SK-N-SH treated with all-trans-retinoic acid at 6 μM for 48 hours (cell line): ENCODE measurements around the gene AMZ2.

Experiments used
- ATAC-seq: fragments of 200-7000 bp; cut with Tn5 transposase; 3 replicates; pipeline ENCODE4 v1.9.1; 2020; ENCODE audit warnings: mild to moderate bottlenecking, moderate library complexity
- ARNTL ChIP-seq: fragments of 450-650 bp; formaldehyde crosslinking; IDR thresholded peaks from 2 replicates; pipeline ENCODE4 v1.5.0; 2020; ENCODE audit warnings: low read depth, mild to moderate bottlenecking, moderate library complexity, borderline replicate concordance
- BACH2 ChIP-seq: fragments of 250-450 bp; sonication (Bioruptor Pico); IDR thresholded peaks from 2 replicates; pipeline ENCODE4 v1.9.0; 2021; ENCODE audit warnings: mild to moderate bottlenecking, borderline replicate concordance
- CSDC2 ChIP-seq: fragments of 250-450 bp; sonication (Bioruptor Pico); IDR thresholded peaks from 2 replicates; pipeline ENCODE4 v1.5.0; 2020; ENCODE audit warnings: mild to moderate bottlenecking, moderate library complexity
- ESRRG ChIP-seq: fragments of 250-450 bp; sonication (Bioruptor Pico); IDR thresholded peaks from 2 replicates; pipeline ENCODE4 v1.6.1; 2021; ENCODE audit warnings: mild to moderate bottlenecking
- GLIS3 ChIP-seq: fragments of 250-450 bp; sonication (Bioruptor Pico); IDR thresholded peaks from 2 replicates; pipeline ENCODE4 v1.5.0; 2020; ENCODE audit warnings: mild to moderate bottlenecking, moderate library complexity
- ISL1 ChIP-seq: fragments of 250-450 bp; sonication (Bioruptor Pico); IDR thresholded peaks from 2 replicates; pipeline ENCODE4 v2.1.2; 2022; ENCODE audit warnings: mild to moderate bottlenecking, moderate library complexity
- OSR1 ChIP-seq: fragments of 250-450 bp; sonication (Bioruptor Pico); IDR thresholded peaks from 2 replicates; pipeline ENCODE4 v1.8.0; 2022; ENCODE audit warnings: moderate library complexity, mild to moderate bottlenecking, inconsistent platforms
- PPARA ChIP-seq: fragments of 250-450 bp; sonication (Bioruptor Pico); IDR thresholded peaks from 2 replicates; pipeline ENCODE4 v1.5.0; 2020; ENCODE audit warnings: mild to moderate bottlenecking, borderline replicate concordance
- RARB ChIP-seq: fragments of 250-450 bp; sonication (Bioruptor Pico); IDR thresholded peaks from 2 replicates; pipeline ENCODE4 v1.8.0; 2021; ENCODE audit warnings: mild to moderate bottlenecking, moderate library complexity
- SNAI2 ChIP-seq: fragments of 250-450 bp; sonication (Bioruptor Pico); IDR thresholded peaks from 2 replicates; pipeline ENCODE4 v1.5.0; 2020; ENCODE audit warnings: mild to moderate bottlenecking, moderate library complexity
- TCF4 ChIP-seq: fragments of 250-450 bp; sonication (Bioruptor Pico); IDR thresholded peaks from 2 replicates; pipeline ENCODE4 v1.8.0; 2021; ENCODE audit warnings: mild to moderate bottlenecking, moderate library complexity, borderline replicate concordance
- ZC3H10 ChIP-seq: fragments of 250-450 bp; sonication (Bioruptor Pico); IDR thresholded peaks from 2 replicates; pipeline ENCODE4 v1.5.1; 2021; ENCODE audit warnings: mild to moderate bottlenecking, moderate library complexity
- ZFP3 ChIP-seq: fragments of 250-450 bp; sonication (Bioruptor Pico); IDR thresholded peaks from 2 replicates; pipeline ENCODE4 v1.5.0; 2020; ENCODE audit warnings: mild to moderate bottlenecking, moderate library complexity
- ZFP30 ChIP-seq: fragments of 450-650 bp; formaldehyde crosslinking; IDR thresholded peaks from 2 replicates; pipeline ENCODE4 v1.5.0; 2022; ENCODE audit warnings: mild to moderate bottlenecking, moderate library complexity
- ZNF565 ChIP-seq: fragments of 450-650 bp; formaldehyde crosslinking; conservative IDR thresholded peaks from 2 replicates; pipeline ENCODE4 v1.5.0; 2020; ENCODE audit warnings: low read depth, mild to moderate bottlenecking, moderate library complexity
- ZNF70 ChIP-seq: fragments of 450-650 bp; formaldehyde crosslinking; IDR thresholded peaks from 2 replicates; pipeline ENCODE4 v1.5.0; 2020; ENCODE audit warnings: mild to moderate bottlenecking, moderate library complexity
- ZNF8 ChIP-seq: fragments of 450-650 bp; formaldehyde crosslinking; IDR thresholded peaks from 2 replicates; pipeline ENCODE4 v1.5.0; 2020; ENCODE audit warnings: mild to moderate bottlenecking, moderate library complexity
- TF ChIP-seq, protein P1 (sequence below): fragments of 250-450 bp; sonication (Bioruptor Pico); IDR thresholded peaks from 2 replicates; pipeline ENCODE4 v1.5.0; 2020; ENCODE audit warnings: mild to moderate bottlenecking, moderate library complexity
- TF ChIP-seq, protein P2 (sequence below): fragments of 250-450 bp; sonication (Bioruptor Pico); IDR thresholded peaks from 2 replicates; pipeline ENCODE4 v1.8.0; 2020; ENCODE audit warnings: mild to moderate bottlenecking, moderate library complexity, borderline replicate concordance
- TF ChIP-seq, protein P3 (sequence below): fragments of 250-450 bp; sonication (Bioruptor Pico); IDR thresholded peaks from 2 replicates; pipeline ENCODE4 v1.8.0; 2021; ENCODE audit warnings: low read depth, mild to moderate bottlenecking, moderate library complexity, borderline replicate concordance
- TF ChIP-seq, protein P4 (sequence below): fragments of 250-450 bp; sonication (Bioruptor Pico); IDR thresholded peaks from 2 replicates; pipeline ENCODE4 v1.5.1; 2021; ENCODE audit warnings: mild to moderate bottlenecking, moderate library complexity
- TF ChIP-seq, protein P5 (sequence below): fragments of 250-450 bp; sonication (Bioruptor Pico); IDR thresholded peaks from 2 replicates; pipeline ENCODE4 v1.5.1; 2020; ENCODE audit warnings: low read depth, mild to moderate bottlenecking, moderate library complexity

AMZ2 gene

DNA sequence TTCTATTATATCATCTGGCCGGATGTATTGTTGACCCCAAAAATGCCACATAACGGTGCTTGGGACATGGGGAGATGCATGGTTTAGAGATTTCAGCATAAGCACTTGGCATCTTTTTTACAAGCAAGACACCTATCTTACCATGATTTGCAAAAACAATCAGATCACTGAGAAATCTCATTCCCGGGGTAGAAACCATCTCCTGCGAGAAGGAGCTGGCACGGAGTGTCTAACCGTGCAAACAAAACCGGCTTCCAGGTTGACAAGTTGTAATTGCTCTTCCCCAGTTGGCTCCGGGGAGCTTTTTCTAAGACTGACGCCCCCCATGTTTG is 42.1 kb downstream of the AMZ2 start (continued):
- TF ChIP-seq, protein P1, sequence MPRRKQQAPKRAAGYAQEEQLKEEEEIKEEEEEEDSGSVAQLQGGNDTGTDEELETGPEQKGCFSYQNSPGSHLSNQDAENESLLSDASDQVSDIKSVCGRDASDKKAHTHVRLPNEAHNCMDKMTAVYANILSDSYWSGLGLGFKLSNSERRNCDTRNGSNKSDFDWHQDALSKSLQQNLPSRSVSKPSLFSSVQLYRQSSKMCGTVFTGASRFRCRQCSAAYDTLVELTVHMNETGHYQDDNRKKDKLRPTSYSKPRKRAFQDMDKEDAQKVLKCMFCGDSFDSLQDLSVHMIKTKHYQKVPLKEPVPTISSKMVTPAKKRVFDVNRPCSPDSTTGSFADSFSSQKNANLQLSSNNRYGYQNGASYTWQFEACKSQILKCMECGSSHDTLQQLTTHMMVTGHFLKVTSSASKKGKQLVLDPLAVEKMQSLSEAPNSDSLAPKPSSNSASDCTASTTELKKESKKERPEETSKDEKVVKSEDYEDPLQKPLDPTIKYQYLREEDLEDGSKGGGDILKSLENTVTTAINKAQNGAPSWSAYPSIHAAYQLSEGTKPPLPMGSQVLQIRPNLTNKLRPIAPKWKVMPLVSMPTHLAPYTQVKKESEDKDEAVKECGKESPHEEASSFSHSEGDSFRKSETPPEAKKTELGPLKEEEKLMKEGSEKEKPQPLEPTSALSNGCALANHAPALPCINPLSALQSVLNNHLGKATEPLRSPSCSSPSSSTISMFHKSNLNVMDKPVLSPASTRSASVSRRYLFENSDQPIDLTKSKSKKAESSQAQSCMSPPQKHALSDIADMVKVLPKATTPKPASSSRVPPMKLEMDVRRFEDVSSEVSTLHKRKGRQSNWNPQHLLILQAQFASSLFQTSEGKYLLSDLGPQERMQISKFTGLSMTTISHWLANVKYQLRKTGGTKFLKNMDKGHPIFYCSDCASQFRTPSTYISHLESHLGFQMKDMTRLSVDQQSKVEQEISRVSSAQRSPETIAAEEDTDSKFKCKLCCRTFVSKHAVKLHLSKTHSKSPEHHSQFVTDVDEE = no peak
- no peak for TF ChIP-seq GLIS3
- TF ChIP-seq ZFP30 (CRISPR knock-in tag) = no peak
- TF ChIP-seq, all 23 proteins: peak for 0

DNA sequence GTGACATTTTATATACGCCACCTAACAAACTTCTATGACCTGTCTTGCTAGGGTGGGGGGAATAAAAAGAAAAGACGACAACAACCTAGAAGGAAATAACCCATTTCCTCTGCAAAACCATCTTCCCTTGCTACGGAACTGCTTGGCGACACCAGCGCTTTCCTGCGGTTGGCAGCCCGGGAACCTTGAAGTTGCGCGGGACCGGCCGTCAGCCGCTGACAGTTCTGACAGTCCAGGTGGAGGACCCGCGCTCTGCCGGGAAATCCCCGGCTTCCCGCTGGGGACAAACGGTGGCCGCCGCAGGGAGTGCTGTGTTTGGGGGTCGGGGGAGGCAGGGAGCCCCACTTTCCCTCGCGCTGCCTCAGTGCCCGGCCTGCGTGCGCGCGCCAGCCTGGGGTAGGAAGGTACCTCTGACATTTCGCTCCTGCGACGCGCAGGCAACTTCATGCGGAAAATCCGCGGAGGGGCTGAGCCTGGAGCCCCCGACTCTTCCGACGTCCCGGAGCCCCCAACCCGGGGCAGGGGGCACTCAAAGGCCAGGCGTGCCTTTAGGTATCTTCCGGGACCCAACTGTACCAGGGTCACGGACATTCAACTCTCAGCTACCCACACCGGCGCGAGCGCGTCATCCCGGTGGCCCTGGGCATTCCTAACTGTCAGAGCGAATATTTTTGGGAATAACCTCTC is 42.6 kb downstream of the AMZ2 start:
- ATAC-seq = no peak

DNA sequence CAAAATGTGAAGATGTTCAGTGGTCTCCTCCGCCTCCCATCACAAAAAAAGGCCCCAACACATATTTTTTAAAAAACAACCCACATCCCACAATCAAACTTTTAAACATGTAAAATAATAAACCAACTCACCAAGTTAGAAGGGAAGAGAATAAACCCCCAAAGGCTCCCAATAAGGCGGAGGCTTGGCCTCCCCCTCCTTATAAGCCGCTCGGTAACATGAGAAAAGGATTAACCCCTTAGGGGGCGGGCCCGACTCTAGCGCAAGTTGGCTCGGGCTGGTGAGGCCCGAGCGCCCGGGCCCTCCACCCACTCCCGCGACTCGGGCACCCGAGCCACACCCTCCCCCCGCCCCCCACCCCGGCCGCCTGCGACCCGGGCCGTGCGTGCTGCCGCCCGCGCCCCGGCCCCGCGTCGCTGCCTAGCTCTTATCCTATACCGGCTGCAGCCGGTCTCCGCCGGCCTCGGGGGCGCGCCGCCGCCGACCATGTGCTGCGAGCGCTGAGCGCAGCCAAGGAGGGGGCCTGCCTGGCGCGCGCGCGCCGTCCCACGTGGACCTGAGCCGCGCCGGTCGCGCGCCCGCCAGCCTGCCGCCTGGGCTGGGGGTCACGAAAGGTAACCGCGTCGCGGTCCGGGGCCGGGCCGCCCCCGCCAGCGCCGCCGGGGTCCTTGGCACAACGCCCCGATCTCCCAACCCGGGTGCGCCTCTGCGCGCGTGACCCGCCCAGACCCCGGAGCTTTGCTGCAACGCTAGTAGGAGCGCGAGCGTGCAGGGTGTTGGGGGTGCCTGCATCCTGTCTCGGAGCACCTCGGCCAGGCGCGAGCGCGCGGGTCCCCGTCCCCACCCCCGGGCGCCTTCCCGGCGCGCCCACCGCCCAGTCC is 43.4 kb downstream of the AMZ2 start, which contains the start of the genes ARSG and SLC16A6:
Gene ARSG, plus strand, starts transcription at position 541 of the 881 bp plus-strand sequence. CDS start 15,999 bp downstream, outside the sequence.
Gene SLC16A6, minus strand, starts transcription at position 173 of the 881 bp plus-strand sequence. CDS start 12,807 bp downstream, outside the sequence.
- ATAC-seq = no peak; the same call in 1 of the 3 replicates
- TF ChIP-seq PPARA = no peak
- no peak for TF ChIP-seq ISL1
- no peak for TF ChIP-seq ZNF565 (CRISPR knock-in tag)
- no peak for TF ChIP-seq ZNF8 (CRISPR knock-in tag)
- TF ChIP-seq, protein P2, sequence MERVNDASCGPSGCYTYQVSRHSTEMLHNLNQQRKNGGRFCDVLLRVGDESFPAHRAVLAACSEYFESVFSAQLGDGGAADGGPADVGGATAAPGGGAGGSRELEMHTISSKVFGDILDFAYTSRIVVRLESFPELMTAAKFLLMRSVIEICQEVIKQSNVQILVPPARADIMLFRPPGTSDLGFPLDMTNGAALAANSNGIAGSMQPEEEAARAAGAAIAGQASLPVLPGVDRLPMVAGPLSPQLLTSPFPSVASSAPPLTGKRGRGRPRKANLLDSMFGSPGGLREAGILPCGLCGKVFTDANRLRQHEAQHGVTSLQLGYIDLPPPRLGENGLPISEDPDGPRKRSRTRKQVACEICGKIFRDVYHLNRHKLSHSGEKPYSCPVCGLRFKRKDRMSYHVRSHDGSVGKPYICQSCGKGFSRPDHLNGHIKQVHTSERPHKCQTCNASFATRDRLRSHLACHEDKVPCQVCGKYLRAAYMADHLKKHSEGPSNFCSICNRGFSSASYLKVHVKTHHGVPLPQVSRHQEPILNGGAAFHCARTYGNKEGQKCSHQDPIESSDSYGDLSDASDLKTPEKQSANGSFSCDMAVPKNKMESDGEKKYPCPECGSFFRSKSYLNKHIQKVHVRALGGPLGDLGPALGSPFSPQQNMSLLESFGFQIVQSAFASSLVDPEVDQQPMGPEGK (CRISPR knock-in tag) = no peak
- no peak for TF ChIP-seq CSDC2 (CRISPR knock-in tag)
- no peak for TF ChIP-seq ZFP30 (CRISPR knock-in tag)
- no peak for TF ChIP-seq OSR1 (CRISPR knock-in tag)
- TF ChIP-seq BACH2 (CRISPR knock-in tag) = no peak
- TF ChIP-seq RARB = no peak
- no peak for TF ChIP-seq ESRRG (CRISPR knock-in tag)
- TF ChIP-seq ZNF70 (CRISPR knock-in tag) = no peak
- TF ChIP-seq SNAI2 (CRISPR knock-in tag) = no peak
- TF ChIP-seq ARNTL (CRISPR knock-in tag) = no peak
- TF ChIP-seq ZFP3 (CRISPR knock-in tag) = no peak

More for the DNA sequence above, 42.6 kb downstream of the AMZ2 start:
- TF ChIP-seq ZFP30 (CRISPR knock-in tag) (no peak), CSDC2 (CRISPR knock-in tag) (no peak), PPARA (no peak), ZNF565 (CRISPR knock-in tag) (no peak), BACH2 (CRISPR knock-in tag) (no peak), SNAI2 (CRISPR knock-in tag) (no peak), ISL1 (no peak), GLIS3 (no peak), ESRRG (CRISPR knock-in tag) (no peak), ZNF8 (CRISPR knock-in tag) (no peak), RARB (no peak), ZNF70 (CRISPR knock-in tag) (no peak), ZC3H10 (CRISPR knock-in tag) (no peak), ZFP3 (CRISPR knock-in tag) (no peak), TCF4 (no peak), ARNTL (CRISPR knock-in tag) (no peak)
- TF ChIP-seq, protein P3, sequence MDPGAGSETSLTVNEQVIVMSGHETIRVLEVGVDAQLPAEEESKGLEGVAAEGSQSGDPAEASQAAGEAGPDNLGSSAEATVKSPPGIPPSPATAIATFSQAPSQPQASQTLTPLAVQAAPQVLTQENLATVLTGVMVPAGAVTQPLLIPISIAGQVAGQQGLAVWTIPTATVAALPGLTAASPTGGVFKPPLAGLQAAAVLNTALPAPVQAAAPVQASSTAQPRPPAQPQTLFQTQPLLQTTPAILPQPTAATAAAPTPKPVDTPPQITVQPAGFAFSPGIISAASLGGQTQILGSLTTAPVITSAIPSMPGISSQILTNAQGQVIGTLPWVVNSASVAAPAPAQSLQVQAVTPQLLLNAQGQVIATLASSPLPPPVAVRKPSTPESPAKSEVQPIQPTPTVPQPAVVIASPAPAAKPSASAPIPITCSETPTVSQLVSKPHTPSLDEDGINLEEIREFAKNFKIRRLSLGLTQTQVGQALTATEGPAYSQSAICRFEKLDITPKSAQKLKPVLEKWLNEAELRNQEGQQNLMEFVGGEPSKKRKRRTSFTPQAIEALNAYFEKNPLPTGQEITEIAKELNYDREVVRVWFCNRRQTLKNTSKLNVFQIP (CRISPR knock-in tag) = no peak
- TF ChIP-seq, protein P4, sequence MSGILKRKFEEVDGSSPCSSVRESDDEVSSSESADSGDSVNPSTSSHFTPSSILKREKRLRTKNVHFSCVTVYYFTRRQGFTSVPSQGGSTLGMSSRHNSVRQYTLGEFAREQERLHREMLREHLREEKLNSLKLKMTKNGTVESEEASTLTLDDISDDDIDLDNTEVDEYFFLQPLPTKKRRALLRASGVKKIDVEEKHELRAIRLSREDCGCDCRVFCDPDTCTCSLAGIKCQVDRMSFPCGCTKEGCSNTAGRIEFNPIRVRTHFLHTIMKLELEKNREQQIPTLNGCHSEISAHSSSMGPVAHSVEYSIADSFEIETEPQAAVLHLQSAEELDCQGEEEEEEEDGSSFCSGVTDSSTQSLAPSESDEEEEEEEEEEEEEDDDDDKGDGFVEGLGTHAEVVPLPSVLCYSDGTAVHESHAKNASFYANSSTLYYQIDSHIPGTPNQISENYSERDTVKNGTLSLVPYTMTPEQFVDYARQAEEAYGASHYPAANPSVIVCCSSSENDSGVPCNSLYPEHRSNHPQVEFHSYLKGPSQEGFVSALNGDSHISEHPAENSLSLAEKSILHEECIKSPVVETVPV = no peak
- TF ChIP-seq, protein P2 (CRISPR knock-in tag) = no peak
- TF ChIP-seq, protein P5, sequence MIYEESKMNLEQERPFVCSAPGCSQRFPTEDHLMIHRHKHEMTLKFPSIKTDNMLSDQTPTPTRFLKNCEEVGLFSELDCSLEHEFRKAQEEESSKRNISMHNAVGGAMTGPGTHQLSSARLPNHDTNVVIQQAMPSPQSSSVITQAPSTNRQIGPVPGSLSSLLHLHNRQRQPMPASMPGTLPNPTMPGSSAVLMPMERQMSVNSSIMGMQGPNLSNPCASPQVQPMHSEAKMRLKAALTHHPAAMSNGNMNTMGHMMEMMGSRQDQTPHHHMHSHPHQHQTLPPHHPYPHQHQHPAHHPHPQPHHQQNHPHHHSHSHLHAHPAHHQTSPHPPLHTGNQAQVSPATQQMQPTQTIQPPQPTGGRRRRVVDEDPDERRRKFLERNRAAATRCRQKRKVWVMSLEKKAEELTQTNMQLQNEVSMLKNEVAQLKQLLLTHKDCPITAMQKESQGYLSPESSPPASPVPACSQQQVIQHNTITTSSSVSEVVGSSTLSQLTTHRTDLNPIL = no peak
